HCT116 (cell line): ENCODE data around the gene PITHD1. TPM values are rescaled to one million over a fixed set of nuclear protein-coding genes. Genes with fewer than 3 reads are reported as not detected.

ENCODE experiments used
- total RNA-seq: library from RNA; stranded (reverse); gene quantifications from one replicate; pipeline ENCODE4 v1.2.1, GENCODE V29; 2021; ENCODE audit not compliant: unreplicated experiment

Gene PITHD1
- total RNA-seq, 1 experiment from 2014 or later, result 57.2 TPM

Other genes starting within 250 kb of the PITHD1 start
- gene E2F2, start 247.2 kb upstream of the PITHD1 start, total RNA-seq, result 16.3 TPM
- gene ID3, start 218.9 kb upstream of the PITHD1 start, total RNA-seq, result 183 TPM
- 1,262 TPM for gene RPL11, start 86.6 kb upstream of the PITHD1 start, total RNA-seq
- 39.3 TPM for gene ELOA, start 34.9 kb upstream of the PITHD1 start, total RNA-seq
- gene LYPLA2, start 12.7 kb downstream of the PITHD1 start, total RNA-seq, result 78.0 TPM
- 114 TPM for gene GALE, start 22.3 kb downstream of the PITHD1 start, total RNA-seq
- 36.2 TPM for gene HMGCL, start 47.0 kb downstream of the PITHD1 start, total RNA-seq
- gene FUCA1, start 89.9 kb downstream of the PITHD1 start, total RNA-seq, result 20.7 TPM
- 0.05 TPM for gene CNR2, start 134.9 kb downstream of the PITHD1 start, total RNA-seq
- 92.1 TPM for gene PNRC2, start 181.4 kb downstream of the PITHD1 start, total RNA-seq
- 142 TPM for gene SRSF10, start 201.9 kb downstream of the PITHD1 start, total RNA-seq